Activated CD4-positive, alpha-beta T cell treated with anti-CD3 and anti-CD28 coated beads, Interleukin-2, amount 50 U/mL, for 24 hours (primary cell): ENCODE results near the gene CNOT8.
A peak's percentile ranks its signal among the peaks of the same experiment; 100 is the strongest.
"Not testable (repeated sequence)": the region's sequence is repeated elsewhere in the genome, so short reads cannot be mapped to it uniquely, and the experiment has no call there.

Source experiments
- DNase-seq, 2 donors: peaks; one replicate each; pipeline ENCODE4 v3.0.0-alpha.2; 2020; ENCODE audit warnings: low read depth in 1 of 2, low spot score in 1 of 2

The CNOT8 gene

GRCh38 chr5:154834053-154834452 lies 24.4 kb upstream of the CNOT8 start:
- DNase-seq = no peak

GRCh38 chr5:154835701-154836052 lies 22.8 kb upstream of the CNOT8 start:
- DNase-seq = not testable (repeated sequence)

- no peak for DNase-seq
Observed at GRCh38 chr5:154836225-154836624, 22.2 kb upstream of the CNOT8 start.

- DNase-seq = no peak
Observed at GRCh38 chr5:154837009-154837901, 21.2 kb upstream of the CNOT8 start.

GRCh38 chr5:154840435-154841272 lies 17.8 kb upstream of the CNOT8 start:
- DNase-seq = no peak

- DNase-seq = no peak
Observed at GRCh38 chr5:154841273-154841661, 17.2 kb upstream of the CNOT8 start.

- no peak for DNase-seq
Observed at GRCh38 chr5:154842689-154843530, 15.5 kb upstream of the CNOT8 start.

GRCh38 chr5:154844809-154845208 lies 13.6 kb upstream of the CNOT8 start:
- no peak for DNase-seq

- DNase-seq = no peak
Observed at GRCh38 chr5:154849264-154849785, 9.1 kb upstream of the CNOT8 start.

- no peak for DNase-seq
Observed at GRCh38 chr5:154849791-154850201, 8.6 kb upstream of the CNOT8 start.

GRCh38 chr5:154850255-154851062 lies 8.0 kb upstream of the CNOT8 start, which contains the start of gene FAXDC2:
Gene FAXDC2, minus strand, starts transcription at chr5:154850603. Its CDS starts 12,425 bp downstream, at chr5:154838178.
- no peak for DNase-seq

GRCh38 chr5:154851351-154851750 lies 7.1 kb upstream of the CNOT8 start:
- no peak for DNase-seq

- peak; percentile 63 to 75 for DNase-seq
Observed at GRCh38 chr5:154857530-154858296, 714 bp upstream of the CNOT8 start.

GRCh38 chr5:154858972-154859871 lies 795 bp downstream of the CNOT8 start:
- no peak for DNase-seq

GRCh38 chr5:154860123-154860522 lies 1.7 kb downstream of the CNOT8 start:
- no peak for DNase-seq

- DNase-seq = no peak
Observed at GRCh38 chr5:154860765-154861164, 2.3 kb downstream of the CNOT8 start.

GRCh38 chr5:154861946-154862345 lies 3.5 kb downstream of the CNOT8 start:
- no peak for DNase-seq

- DNase-seq = no peak
Observed at GRCh38 chr5:154862766-154863165, 4.3 kb downstream of the CNOT8 start.
